Erythroblast (primary cell): Measurements from ENCODE around the gene POLR2B.

ENCODE experiments used
- GATA1 ChIP-seq: IDR thresholded peaks from 2 replicates; pipeline ENCODE4 v1.6.1; 2011; ENCODE audit warnings: low read depth, mild to moderate bottlenecking, control low read depth, low read length, moderate library complexity
- POLR2A ChIP-seq: IDR thresholded peaks from 2 replicates; pipeline ENCODE4 v1.6.1; 2011; ENCODE audit warnings: mild to moderate bottlenecking, low read length

- TF ChIP-seq POLR2A (no peak), GATA1 (no peak)
Observed at GRCh38 chr4:57040510-57040909, 61.8 kb downstream of the POLR2B start.
